Stimulated activated naive CD4-positive, alpha-beta T cell (primary cell): ENCODE results near the gene TMEM109.

Source experiments
- DNase-seq, 6 experiments: peaks; one replicate each; lab custom pipeline; 2025; lab: John Stamatoyannopoulos, UW

Gene TMEM109

DNA sequence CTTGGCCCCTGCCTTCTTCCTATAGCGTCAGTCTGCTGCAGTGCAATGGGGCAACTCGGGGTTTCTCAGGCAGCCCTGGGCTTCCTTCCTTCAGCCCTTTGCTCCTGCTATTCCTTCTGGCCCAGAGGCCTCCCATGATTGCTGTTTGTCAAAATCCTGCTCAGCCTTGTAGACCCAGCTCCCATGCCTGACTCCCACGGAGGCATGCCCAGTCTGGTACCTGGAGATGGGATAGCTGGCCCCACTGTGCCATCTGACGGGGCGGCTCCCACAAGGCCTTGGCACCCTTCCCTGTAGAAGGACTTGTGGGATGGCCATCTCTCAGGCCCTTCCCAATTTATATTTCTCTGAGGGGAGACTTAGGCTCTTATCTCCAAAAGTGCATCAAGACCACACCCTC lies 56.9 kb downstream of the TMEM109 start:
- DNase-seq: no peak

DNA sequence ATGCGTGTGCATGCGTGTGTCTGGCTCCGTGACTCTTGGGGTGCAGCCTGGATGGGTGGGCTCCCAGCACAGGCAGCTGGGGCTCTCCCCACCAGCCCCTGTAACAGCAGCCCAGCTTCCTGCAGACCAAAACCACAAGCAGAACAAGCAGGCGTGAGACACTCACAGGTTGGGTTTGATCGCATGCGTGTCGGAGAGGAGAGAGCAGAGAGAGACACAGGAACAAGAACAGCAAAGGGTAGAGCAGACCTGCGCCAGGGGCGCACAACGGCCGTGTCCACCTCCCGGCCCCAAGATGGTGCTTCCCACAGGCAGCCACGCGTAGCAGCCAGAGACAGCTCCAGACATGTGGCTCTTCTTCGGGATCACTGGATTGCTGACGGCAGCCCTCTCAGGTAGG lies 57.6 kb downstream of the TMEM109 start, which contains the start of gene CD6:
Gene CD6, plus strand, starts transcription at position 161 of the 400 bp plus-strand sequence. Its CDS starts 186 bp downstream, at position 347.
- peak; percentile 53 to 76 (median 62) for DNase-seq

DNA sequence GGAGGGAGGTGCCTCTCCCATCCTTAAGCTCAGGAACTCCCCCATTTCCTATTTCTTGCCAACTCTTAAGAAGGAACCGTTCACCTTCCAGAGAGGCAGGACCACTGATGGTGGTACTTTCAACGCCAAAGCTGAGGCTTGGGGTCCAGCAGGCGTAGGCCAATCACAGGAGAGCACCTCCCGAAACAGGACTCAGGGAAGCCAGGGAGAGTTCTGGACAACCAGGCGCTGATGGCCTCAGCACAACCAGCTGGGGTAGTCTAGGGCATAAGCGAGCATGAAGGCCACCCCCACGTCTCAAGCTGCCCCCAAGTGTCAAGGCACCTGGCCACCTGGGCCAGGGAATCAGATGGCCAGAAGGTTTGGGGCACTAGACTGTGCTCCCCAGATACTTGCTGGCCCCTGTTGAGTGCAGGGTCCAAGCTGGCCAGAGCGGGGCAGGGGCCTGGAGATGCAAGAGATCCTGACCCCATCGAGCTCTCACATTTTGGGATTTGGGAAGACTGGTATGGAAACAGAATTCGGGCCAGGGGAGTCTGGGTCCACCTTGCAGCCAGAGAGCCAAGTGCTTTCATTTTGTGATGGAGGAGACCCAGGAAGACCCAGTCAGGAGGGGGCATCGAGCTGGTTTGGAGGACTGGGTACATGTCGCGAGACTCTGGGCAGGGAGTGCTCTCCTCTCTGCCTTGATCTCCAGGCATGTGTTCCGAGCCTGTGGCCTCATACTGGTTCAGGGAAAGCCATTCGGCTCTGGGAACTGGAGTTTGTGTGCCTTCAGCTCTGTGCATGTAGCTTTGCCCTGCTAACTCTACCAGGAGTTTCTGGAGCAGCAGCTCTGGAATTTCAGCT lies 58.4 kb downstream of the TMEM109 start:
- DNase-seq: peak in 3 of 6 experiments; percentile 39 to 50 (median 46)
